ENCODE measurements around the gene GABRA5.

DNA sequence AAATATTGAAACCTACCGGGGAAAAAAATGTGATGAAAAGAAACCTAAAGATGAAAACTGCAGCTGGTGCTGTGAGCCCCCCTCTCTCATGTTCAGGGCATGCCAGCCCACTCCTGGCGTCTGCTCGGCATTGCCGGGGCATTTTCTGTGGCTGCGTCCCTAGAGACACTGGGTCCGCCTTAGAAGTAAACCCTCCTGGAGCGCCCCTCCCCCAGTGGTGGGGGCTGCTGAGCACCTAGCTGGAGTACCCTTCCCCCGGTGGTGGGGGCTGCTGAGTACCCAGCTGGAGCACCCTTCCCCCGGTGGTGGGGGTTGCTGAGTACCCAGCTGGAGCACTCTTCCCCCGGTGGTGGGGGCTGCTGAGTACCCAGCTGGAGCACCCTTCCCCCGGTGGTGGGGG, 24.5 kb upstream of the GABRA5 start:
- TF ChIP-seq, protein P1, sequence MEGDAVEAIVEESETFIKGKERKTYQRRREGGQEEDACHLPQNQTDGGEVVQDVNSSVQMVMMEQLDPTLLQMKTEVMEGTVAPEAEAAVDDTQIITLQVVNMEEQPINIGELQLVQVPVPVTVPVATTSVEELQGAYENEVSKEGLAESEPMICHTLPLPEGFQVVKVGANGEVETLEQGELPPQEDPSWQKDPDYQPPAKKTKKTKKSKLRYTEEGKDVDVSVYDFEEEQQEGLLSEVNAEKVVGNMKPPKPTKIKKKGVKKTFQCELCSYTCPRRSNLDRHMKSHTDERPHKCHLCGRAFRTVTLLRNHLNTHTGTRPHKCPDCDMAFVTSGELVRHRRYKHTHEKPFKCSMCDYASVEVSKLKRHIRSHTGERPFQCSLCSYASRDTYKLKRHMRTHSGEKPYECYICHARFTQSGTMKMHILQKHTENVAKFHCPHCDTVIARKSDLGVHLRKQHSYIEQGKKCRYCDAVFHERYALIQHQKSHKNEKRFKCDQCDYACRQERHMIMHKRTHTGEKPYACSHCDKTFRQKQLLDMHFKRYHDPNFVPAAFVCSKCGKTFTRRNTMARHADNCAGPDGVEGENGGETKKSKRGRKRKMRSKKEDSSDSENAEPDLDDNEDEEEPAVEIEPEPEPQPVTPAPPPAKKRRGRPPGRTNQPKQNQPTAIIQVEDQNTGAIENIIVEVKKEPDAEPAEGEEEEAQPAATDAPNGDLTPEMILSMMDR (IDR thresholded peaks at IDR 0.05; ENCODE audit: insufficient read depth, low read length): no peak
- no peak for TF ChIP-seq POLR2AphosphoS5 (IDR thresholded peaks at IDR 0.05; ENCODE audit: low read depth)
- TF ChIP-seq SPI1 (IDR thresholded peaks at IDR 0.05; ENCODE audit: borderline replicate concordance, low read depth): no peak

Data from HL-60 (cell line).